ENCODE results near the gene HMGN3. TPM values are rescaled to one million over a fixed set of nuclear protein-coding genes. Genes with fewer than 3 reads are reported as not detected.

The HMGN3 gene
- total RNA-seq, 1 donor from 2014 or later = 14.2 TPM

DNA sequence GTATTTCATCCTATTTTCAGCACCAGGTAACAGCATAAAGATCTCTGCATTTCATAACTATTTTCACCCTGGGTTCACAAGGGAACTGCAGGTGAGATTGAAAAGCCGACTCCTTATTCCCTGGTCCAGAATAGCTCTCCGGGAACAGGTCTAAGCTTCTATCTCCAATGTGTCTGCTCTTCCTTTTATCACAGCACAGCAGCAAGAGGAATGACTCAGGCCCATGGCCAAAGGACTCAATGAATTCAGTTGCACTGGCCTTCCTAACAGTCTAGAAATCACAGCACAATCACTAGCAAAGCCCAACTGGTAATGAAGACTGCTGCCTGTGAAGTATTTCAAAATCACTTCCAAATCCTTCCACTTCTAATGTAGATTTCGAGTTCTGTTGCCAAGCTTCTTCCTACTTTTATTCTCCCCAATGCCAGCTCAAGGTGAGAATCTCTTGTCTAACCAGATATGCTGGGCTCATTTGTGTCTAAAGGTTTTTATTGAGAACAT, 30.7 kb downstream of the HMGN3 start:
- TF ChIP-seq, protein P1, sequence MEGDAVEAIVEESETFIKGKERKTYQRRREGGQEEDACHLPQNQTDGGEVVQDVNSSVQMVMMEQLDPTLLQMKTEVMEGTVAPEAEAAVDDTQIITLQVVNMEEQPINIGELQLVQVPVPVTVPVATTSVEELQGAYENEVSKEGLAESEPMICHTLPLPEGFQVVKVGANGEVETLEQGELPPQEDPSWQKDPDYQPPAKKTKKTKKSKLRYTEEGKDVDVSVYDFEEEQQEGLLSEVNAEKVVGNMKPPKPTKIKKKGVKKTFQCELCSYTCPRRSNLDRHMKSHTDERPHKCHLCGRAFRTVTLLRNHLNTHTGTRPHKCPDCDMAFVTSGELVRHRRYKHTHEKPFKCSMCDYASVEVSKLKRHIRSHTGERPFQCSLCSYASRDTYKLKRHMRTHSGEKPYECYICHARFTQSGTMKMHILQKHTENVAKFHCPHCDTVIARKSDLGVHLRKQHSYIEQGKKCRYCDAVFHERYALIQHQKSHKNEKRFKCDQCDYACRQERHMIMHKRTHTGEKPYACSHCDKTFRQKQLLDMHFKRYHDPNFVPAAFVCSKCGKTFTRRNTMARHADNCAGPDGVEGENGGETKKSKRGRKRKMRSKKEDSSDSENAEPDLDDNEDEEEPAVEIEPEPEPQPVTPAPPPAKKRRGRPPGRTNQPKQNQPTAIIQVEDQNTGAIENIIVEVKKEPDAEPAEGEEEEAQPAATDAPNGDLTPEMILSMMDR (IDR thresholded peaks at IDR 0.05; ENCODE audit: insufficient read depth, low read length, severe bottlenecking) = no peak
- H3K36me3 ChIP-seq (ENCODE audit: control insufficient read depth, insufficient read depth, low read length) = no peaks in the 10 kb centered on the region
- H3K4me3 ChIP-seq (ENCODE audit: low read depth, low read length) = no peak overlapping the region
- FAIRE-seq (no peak), DNase-seq (ENCODE audit: low read depth) (no peak)
- no peaks in the 10 kb centered on the region for H3K27me3 ChIP-seq (ENCODE audit: control insufficient read depth, insufficient read depth, low read length)

DNA sequence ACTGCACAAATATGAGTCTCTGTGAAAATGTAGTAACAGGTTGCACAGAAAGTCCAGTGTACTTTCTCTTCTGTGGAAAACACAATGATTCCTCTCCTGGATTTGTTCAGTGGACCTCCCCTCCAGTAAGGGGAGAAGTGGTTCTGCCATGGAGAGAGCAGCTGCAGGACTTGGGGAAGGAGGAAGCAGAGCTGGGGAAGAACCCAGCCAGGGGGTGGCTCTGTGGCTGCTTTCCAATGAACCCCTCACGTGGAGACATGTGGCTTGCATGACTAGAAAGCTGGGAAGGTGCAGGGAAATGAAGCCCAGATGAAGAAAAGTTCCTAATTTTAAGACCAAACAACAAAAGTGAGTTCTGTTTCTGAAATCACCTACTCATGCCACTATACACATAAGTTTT, 31.9 kb downstream of the HMGN3 start:
- TF ChIP-seq, protein P1 (IDR thresholded peaks at IDR 0.05; ENCODE audit: insufficient read depth, low read length, severe bottlenecking) = no peak
- DNase-seq (ENCODE audit: low read depth) (no peak), FAIRE-seq (no peak)
- H3K4me3 ChIP-seq (ENCODE audit: low read depth, low read length) = no peak overlapping the region
- H3K36me3 ChIP-seq (ENCODE audit: control insufficient read depth, insufficient read depth, low read length) = no peaks in the 10 kb centered on the region
- H3K27me3 ChIP-seq (ENCODE audit: control insufficient read depth, insufficient read depth, low read length) = no peaks in the 10 kb centered on the region

DNA sequence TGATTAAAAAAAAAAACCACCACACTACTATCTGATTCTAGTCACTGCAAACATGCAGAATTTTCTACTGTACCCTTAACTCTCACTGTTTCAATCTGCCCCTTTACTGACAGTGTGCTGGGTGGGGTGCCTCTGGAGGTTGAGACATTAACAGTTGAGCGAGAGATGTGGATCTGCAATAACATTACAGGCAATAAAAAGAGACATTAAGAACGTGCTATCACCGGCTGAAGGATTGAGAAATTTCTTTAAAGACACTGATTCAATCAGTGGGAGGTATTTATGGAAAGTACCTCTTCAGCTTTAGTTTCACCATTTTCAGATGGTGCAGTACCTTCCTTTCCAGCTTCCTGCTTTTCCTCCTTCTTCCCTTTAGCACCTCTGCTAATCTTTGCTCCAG, 32.5 kb downstream of the HMGN3 start:
- no peaks in the 10 kb centered on the region for H3K27me3 ChIP-seq (ENCODE audit: control insufficient read depth, insufficient read depth, low read length)
- H3K36me3 ChIP-seq (ENCODE audit: control insufficient read depth, insufficient read depth, low read length) = no peaks in the 10 kb centered on the region
- TF ChIP-seq, protein P1 (IDR thresholded peaks at IDR 0.05; ENCODE audit: insufficient read depth, low read length, severe bottlenecking) = no peak
- no peak overlapping the region for H3K4me3 ChIP-seq (ENCODE audit: low read depth, low read length)
- FAIRE-seq = no peak
- DNase-seq (ENCODE audit: low read depth) = no peak

DNA sequence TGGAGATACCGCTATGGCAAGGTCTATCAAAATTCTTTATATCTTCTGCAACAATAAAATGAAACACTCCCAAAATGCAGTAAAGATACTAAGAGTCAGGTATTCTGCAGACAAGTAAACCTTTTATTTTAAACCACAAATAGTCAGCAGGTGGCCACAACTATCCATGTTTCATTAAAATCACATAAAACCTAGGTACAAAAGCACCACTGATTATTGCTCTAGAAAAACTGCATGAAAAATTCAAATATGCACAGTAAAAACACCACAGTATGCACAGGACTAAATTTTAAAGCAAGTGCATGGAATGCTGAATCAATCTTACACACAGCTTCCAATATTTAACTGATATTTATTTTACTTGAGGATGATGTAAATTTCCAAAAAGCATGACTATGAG, 33.3 kb downstream of the HMGN3 start:
- H3K27me3 ChIP-seq (ENCODE audit: control insufficient read depth, insufficient read depth, low read length) = no peaks in the 10 kb centered on the region
- FAIRE-seq (no peak), DNase-seq (ENCODE audit: low read depth) (no peak)
- H3K36me3 ChIP-seq (ENCODE audit: control insufficient read depth, insufficient read depth, low read length) = no peaks in the 10 kb centered on the region
- TF ChIP-seq, protein P1 (IDR thresholded peaks at IDR 0.05; ENCODE audit: insufficient read depth, low read length, severe bottlenecking) = no peak
- H3K4me3 ChIP-seq (ENCODE audit: low read depth, low read length) = no peak overlapping the region

DNA sequence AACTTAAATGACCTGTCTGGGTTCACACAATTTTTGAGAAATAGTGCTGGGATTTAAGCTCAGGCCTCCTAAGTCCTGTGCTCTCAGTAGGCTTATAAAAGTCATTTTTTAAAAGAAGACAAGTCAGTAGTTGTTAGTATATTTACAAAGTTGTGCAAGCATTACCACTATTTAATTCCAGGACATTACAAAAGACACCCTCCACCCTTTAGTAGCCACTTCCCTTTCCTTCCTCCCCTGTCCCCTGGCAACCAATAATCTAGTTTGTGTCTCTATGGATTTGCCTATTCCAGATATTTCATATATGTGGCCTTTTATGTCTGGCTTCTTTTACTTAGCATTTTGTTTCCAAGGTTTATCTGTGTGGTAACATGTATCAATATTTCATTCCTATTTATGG, 37.6 kb downstream of the HMGN3 start:
- no peak for FAIRE-seq
- Histone ChIP-seq H3K27me3 (ENCODE audit: control insufficient read depth, insufficient read depth, low read length) (no peaks in the 10 kb centered on the region), H3K4me3 (ENCODE audit: low read depth, low read length) (no peak overlapping the region), H3K36me3 (ENCODE audit: control insufficient read depth, insufficient read depth, low read length) (no peaks in the 10 kb centered on the region)
- DNase-seq (ENCODE audit: low read depth) = peak; percentile 16
- TF ChIP-seq, protein P1 (IDR thresholded peaks at IDR 0.05; ENCODE audit: insufficient read depth, low read length, severe bottlenecking) = no peak

GRCh38 chr6:79193971-79194370, 40.5 kb downstream of the HMGN3 start:
- no peaks in the 10 kb centered on the region for H3K27me3 ChIP-seq (ENCODE audit: control insufficient read depth, insufficient read depth, low read length)
- no peak for DNase-seq (ENCODE audit: low read depth)
- no peak overlapping the region for H3K4me3 ChIP-seq (ENCODE audit: low read depth, low read length)
- TF ChIP-seq, protein P1 (IDR thresholded peaks at IDR 0.05; ENCODE audit: insufficient read depth, low read length, severe bottlenecking) = no peak
- FAIRE-seq = no peak
- H3K36me3 ChIP-seq (ENCODE audit: control insufficient read depth, insufficient read depth, low read length) = no peaks in the 10 kb centered on the region
